ENCODE measurements around the gene SVIL.
A peak's percentile ranks its signal among the peaks of the same experiment; 100 is the strongest.

GRCh38 chr10:29535012-29535777 is 99.6 kb downstream of the SVIL start:
- TF ChIP-seq CTCF (IDR thresholded peaks at IDR 0.05) (peak; percentile 30 to 60 (median 54)), POLR2AphosphoS5 (IDR thresholded peaks at IDR 0.05) (peak; percentile 90)
